CD14-positive monocyte (primary cell): ENCODE results near the gene CLOCK. TPM values are rescaled to one million over a fixed set of nuclear protein-coding genes. Genes with fewer than 3 reads are reported as not detected.

Experiments used
- DNase-seq, 3 donors: peaks; one replicate each; pipeline ENCODE4 v3.0.0-alpha.2; 2011 to 2022
- H2AFZ ChIP-seq: 2 replicates; pipeline ENCODE4 v1.6.0; 2012; ENCODE audit warnings: mild to moderate bottlenecking, low read depth, low read length, inconsistent platforms; ENCODE audit not compliant: insufficient read depth, poor library complexity, severe bottlenecking
- H3K27ac ChIP-seq, 2 donors: 1 replicate in 1 of 2; 2 replicates in 1 of 2; pipeline ENCODE4 v1.5.1; 2012 to 2013; ENCODE audit warnings: low read length in 2 of 2, control low read depth in 1 of 2, inconsistent platforms in 1 of 2, low read depth in 1 of 2, mild to moderate bottlenecking in 1 of 2
- H3K27me3 ChIP-seq, 2 donors: one replicate each; pipeline versions ENCODE4 v1.6.0 to v1.6.1; 2011 to 2013; ENCODE audit warnings: low read length in 2 of 2; ENCODE audit not compliant: control insufficient read depth in 2 of 2, insufficient read depth in 2 of 2
- H3K36me3 ChIP-seq, 2 donors: replicated peaks in 1 of 2; 1 replicate in 1 of 2; 2 replicates in 1 of 2; pipeline versions ENCODE4 v1.5.1 to v1.6.1; 2012 to 2013; ENCODE audit warnings: low read length in 2 of 2, control low read depth in 1 of 2, inconsistent platforms in 1 of 2, mild to moderate bottlenecking in 1 of 2; ENCODE audit not compliant: insufficient read depth in 2 of 2, control insufficient read depth in 1 of 2
- H3K4me1 ChIP-seq, 2 donors: 1 replicate in 1 of 2; 2 replicates in 1 of 2; pipeline versions ENCODE4 v1.5.1 to v1.6.1; 2012 to 2013; ENCODE audit warnings: low read length in 2 of 2, control low read depth in 1 of 2, inconsistent platforms in 1 of 2, mild to moderate bottlenecking in 1 of 2, moderate library complexity in 1 of 2; ENCODE audit not compliant: insufficient read depth in 2 of 2, control insufficient read depth in 1 of 2
- H3K4me2 ChIP-seq: replicated peaks from 2 replicates; pipeline ENCODE3; 2012; ENCODE audit warnings: low read length, moderate library complexity, mild to moderate bottlenecking; ENCODE audit not compliant: poor library complexity, severe bottlenecking; ENCODE audit errors: extremely low read depth
- H3K4me3 ChIP-seq, 3 experiments: fragments of 200-600 bp in 1 of 3; sonication (generic) in 1 of 3; replicated peaks in 1 of 3; 1 replicate in 2 of 3; 2 replicates in 1 of 3; pipeline ENCODE4 v1.5.1; 2011 to 2013; ENCODE audit warnings: low read length in 3 of 3, mild to moderate bottlenecking in 3 of 3, control low read depth in 2 of 3, low read depth in 2 of 3, inconsistent platforms in 1 of 3, moderate library complexity in 1 of 3
- H3K79me2 ChIP-seq: 2 replicates; pipeline ENCODE4 v1.6.0; 2012; ENCODE audit warnings: mild to moderate bottlenecking, control low read depth, inconsistent platforms, low read length, moderate library complexity; ENCODE audit not compliant: insufficient read depth
- H3K9ac ChIP-seq: 2 replicates; pipeline ENCODE4 v1.6.0; 2017; ENCODE audit warnings: low read length, mild to moderate bottlenecking; ENCODE audit not compliant: insufficient read depth, poor library complexity, severe bottlenecking
- H3K9me3 ChIP-seq, 2 donors: replicated peaks in 1 of 2; 1 replicate in 1 of 2; 2 replicates in 1 of 2; pipeline versions ENCODE4 v1.5.1 to v1.6.1; 2012 to 2013; ENCODE audit warnings: low read length in 2 of 2, control low read depth in 1 of 2; ENCODE audit not compliant: control insufficient read depth in 1 of 2, insufficient read depth in 1 of 2
- H4K20me1 ChIP-seq: 2 replicates; pipeline ENCODE4 v1.6.0; 2012; ENCODE audit warnings: mild to moderate bottlenecking, low read length, control low read depth, moderate library complexity; ENCODE audit not compliant: insufficient read depth
- H3K27ac Mint-ChIP-seq, 7 donors: one replicate each; pipeline ENCODE4 v1.8.0; 2020; ENCODE audit warnings: mild to moderate bottlenecking in 7 of 7, mixed read lengths in 7 of 7, moderate library complexity in 6 of 7, inconsistent platforms in 2 of 7
- H3K27me3 Mint-ChIP-seq, 3 donors: one replicate each; pipeline ENCODE4 v1.8.0; 2021 to 2022; ENCODE audit warnings: low read depth in 3 of 3, mild to moderate bottlenecking in 3 of 3, mixed read lengths in 3 of 3, moderate library complexity in 3 of 3, inconsistent platforms in 1 of 3
- H3K36me3 Mint-ChIP-seq, 2 donors: one replicate each; pipeline ENCODE4 v1.8.0; 2020; ENCODE audit warnings: mixed read lengths in 2 of 2, inconsistent platforms in 1 of 2, mild to moderate bottlenecking in 1 of 2
- H3K4me1 Mint-ChIP-seq: one replicate; pipeline ENCODE4 v1.8.0; 2020; ENCODE audit warnings: mild to moderate bottlenecking, mixed read lengths
- H3K4me3 Mint-ChIP-seq, 2 donors: one replicate each; pipeline ENCODE4 v1.8.0; 2020; ENCODE audit warnings: mild to moderate bottlenecking in 2 of 2, mixed read lengths in 2 of 2, moderate library complexity in 1 of 2
- H3K9me3 Mint-ChIP-seq, 7 donors: one replicate each; pipeline ENCODE4 v1.8.0; 2020 to 2022; ENCODE audit warnings: mixed read lengths in 7 of 7, mild to moderate bottlenecking in 6 of 7, moderate library complexity in 6 of 7, inconsistent platforms in 2 of 7
- CTCF ChIP-seq: fragments of 200-600 bp; IDR thresholded peaks from one replicate; pipeline ENCODE4 v1.8.0; 2022; ENCODE audit warnings: antibody characterized with exemption, mild to moderate bottlenecking
- WGBS: methylation state at CpG from one replicate; pipeline ENCODE4 v1.1.5; 2013; ENCODE audit warnings: missing lambda C conversion rate; ENCODE audit not compliant: insufficient coverage; 5-methylcytosine and 5-hydroxymethylcytosine counted together
- intact Hi-C, 2 donors: fragments of 100-400 bp; cut with micrococcal nuclease; formaldehyde crosslinking; loops; one replicate each; pipeline versions ENCODE4 v1.15.0 to v1.15.1; 2023
- polyA plus RNA-seq, 3 donors: library from polyadenylated mRNA; depleted of rRNA in 1 of 3; unstranded in 2 of 3; stranded (reverse) in 1 of 3; fragments of 300-500 nt in 2 of 3; fragments of >200 nt in 1 of 3; fragmentation: Illumina TruSeq in 2 of 3; gene quantifications; 1 replicate in 2 of 3; 2 replicates in 1 of 3; pipeline ENCODE4 v1.2.3, GENCODE V29; 2012 to 2021

Gene CLOCK
- polyA plus RNA-seq, 3 donors = 1.9 to 3.7 (median 2.9) TPM

- H3K9ac ChIP-seq = no peak overlapping the region
- no peaks in the 10 kb centered on the region for H3K79me2 ChIP-seq
- H3K27ac ChIP-seq = no peak overlapping the region
- H3K36me3 Mint-ChIP-seq = peaks cover 7 to 14% of the 10 kb centered on the region in 2 donors
- TF ChIP-seq CTCF = no peak
- H3K36me3 ChIP-seq = peaks cover 0 to 9% of the 10 kb centered on the region in 2 donors
- no peak overlapping the region for H2AFZ ChIP-seq
- intact Hi-C loops = no loop called here
- peaks cover 0 to 8% (median 3%) of the 10 kb centered on the region in 7 donors for H3K9me3 Mint-ChIP-seq
- no peak overlapping the region for H3K4me2 ChIP-seq
- peaks cover 6% of the 10 kb centered on the region for H3K4me1 Mint-ChIP-seq
- WGBS = no CpG with 5 or more reads among the region's 1 CpG
- H3K9me3 ChIP-seq = no peaks in the 10 kb centered on the region
- no peak overlapping the region for H3K27ac Mint-ChIP-seq
- no peak overlapping the region for H3K4me3 ChIP-seq
- H3K27me3 Mint-ChIP-seq = no peaks in the 10 kb centered on the region
- peaks cover 3% of the 10 kb centered on the region for H4K20me1 ChIP-seq
- no peaks in the 10 kb centered on the region for H3K4me1 ChIP-seq
- H3K27me3 ChIP-seq = no peaks in the 10 kb centered on the region
- no peak overlapping the region for H3K4me3 Mint-ChIP-seq
- no peak for DNase-seq
Observed at GRCh38 chr4:55512077-55512476, 34.6 kb downstream of the CLOCK start.

GRCh38 chr4:55510685-55511084, 36.0 kb downstream of the CLOCK start:
- Histone ChIP-seq H2AFZ (no peak overlapping the region), H3K9ac (no peak overlapping the region), H3K4me3 (no peak overlapping the region), H4K20me1 (peaks cover 3% of the 10 kb centered on the region), H3K4me2 (no peak overlapping the region), H3K27me3 (no peaks in the 10 kb centered on the region), H3K36me3 (peaks cover 0 to 20% of the 10 kb centered on the region in 2 donors), H3K27ac (no peak overlapping the region), H3K79me2 (no peaks in the 10 kb centered on the region), H3K9me3 (no peaks in the 10 kb centered on the region), H3K4me1 (no peaks in the 10 kb centered on the region)
- no peak for TF ChIP-seq CTCF
- Mint-ChIP-seq H3K4me3 (no peak overlapping the region), H3K9me3 (peaks cover 0 to 3% (median 2%) of the 10 kb centered on the region in 7 donors), H3K36me3 (peaks cover 11 to 16% of the 10 kb centered on the region in 2 donors), H3K4me1 (peaks cover 6% of the 10 kb centered on the region), H3K27me3 (no peaks in the 10 kb centered on the region), H3K27ac (no peak overlapping the region)
- no peak for DNase-seq
- intact Hi-C loops = no loop called here
